ENCODE results near the gene KCTD15. TPM values are rescaled to one million over a fixed set of nuclear protein-coding genes. Genes with fewer than 3 reads are reported as not detected.
A peak's percentile ranks its signal among the peaks of the same experiment; 100 is the strongest.

The KCTD15 gene
- total RNA-seq, 1 experiment from 2014 or later, result 59.9 TPM

DNA sequence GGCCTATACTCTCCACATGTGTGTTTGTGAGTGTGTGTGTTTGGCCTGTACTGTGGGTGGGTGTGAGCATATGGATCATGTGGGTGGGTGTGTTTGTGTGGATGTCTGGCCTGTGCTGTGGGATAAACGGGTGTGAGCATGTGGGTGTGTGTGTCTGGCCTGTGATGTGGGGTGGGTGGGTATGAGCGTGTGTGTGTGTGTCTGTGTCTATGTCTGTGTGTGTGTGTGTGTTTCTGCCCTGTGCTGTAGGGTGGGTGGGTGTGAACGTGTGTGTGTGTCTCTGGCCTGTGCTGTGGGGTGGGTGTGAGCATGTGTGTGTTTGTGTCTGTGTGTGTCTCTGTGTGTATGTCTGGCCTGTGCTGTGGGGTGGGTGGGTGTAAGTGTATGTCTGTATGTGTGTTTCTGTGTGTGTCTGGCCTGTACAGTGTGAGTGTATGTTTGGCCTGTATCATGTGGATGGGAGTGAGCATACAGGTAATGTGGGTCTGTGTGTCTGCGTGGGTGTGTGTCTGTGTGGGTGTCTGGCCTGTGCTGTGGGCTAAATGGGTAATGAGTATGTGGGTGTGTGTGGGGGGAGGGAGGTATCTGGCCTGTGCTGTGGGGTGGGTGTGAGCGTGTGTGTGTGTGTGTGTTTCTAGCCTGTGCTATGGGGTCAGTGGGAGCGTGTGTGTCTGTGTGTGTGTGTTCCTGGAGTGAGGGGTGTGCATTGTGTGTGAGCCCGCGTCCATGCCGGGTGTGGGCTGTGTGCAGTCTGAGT is 20.8 kb upstream of the KCTD15 start:
- no peak overlapping the region for H3K27ac ChIP-seq (ENCODE audit: insufficient read length, low read depth, low read length)
- TF ChIP-seq, protein P1, sequence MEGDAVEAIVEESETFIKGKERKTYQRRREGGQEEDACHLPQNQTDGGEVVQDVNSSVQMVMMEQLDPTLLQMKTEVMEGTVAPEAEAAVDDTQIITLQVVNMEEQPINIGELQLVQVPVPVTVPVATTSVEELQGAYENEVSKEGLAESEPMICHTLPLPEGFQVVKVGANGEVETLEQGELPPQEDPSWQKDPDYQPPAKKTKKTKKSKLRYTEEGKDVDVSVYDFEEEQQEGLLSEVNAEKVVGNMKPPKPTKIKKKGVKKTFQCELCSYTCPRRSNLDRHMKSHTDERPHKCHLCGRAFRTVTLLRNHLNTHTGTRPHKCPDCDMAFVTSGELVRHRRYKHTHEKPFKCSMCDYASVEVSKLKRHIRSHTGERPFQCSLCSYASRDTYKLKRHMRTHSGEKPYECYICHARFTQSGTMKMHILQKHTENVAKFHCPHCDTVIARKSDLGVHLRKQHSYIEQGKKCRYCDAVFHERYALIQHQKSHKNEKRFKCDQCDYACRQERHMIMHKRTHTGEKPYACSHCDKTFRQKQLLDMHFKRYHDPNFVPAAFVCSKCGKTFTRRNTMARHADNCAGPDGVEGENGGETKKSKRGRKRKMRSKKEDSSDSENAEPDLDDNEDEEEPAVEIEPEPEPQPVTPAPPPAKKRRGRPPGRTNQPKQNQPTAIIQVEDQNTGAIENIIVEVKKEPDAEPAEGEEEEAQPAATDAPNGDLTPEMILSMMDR (conservative IDR thresholded peaks at IDR 0.05), result no peak
- no peak overlapping the region for H3T11ph ChIP-seq (ENCODE audit: low read length)

More for the DNA sequence above, 20.8 kb upstream of the KCTD15 start:
- H2BK5ac ChIP-seq (ENCODE audit: insufficient read length, low read length), result no peak overlapping the region
- H3K9me3 ChIP-seq (ENCODE audit: control insufficient read depth, low read depth, low read length), result no peaks in the 10 kb centered on the region
- no peak overlapping the region for H3K18ac ChIP-seq (ENCODE audit: insufficient read length, low read depth, low read length)
- no peak overlapping the region for H3K9ac ChIP-seq (ENCODE audit: extremely low read depth, insufficient read length, low read length)
- no peak overlapping the region for H4K91ac ChIP-seq (ENCODE audit: insufficient read length, low read depth, low read length)
- H2BK12ac ChIP-seq (ENCODE audit: insufficient read length, low read depth, low read length), result no peak overlapping the region
- no peak overlapping the region for H2BK120ac ChIP-seq (ENCODE audit: low read depth, low read length, poor library complexity, severe bottlenecking)
- no peak overlapping the region for H2AK5ac ChIP-seq (ENCODE audit: insufficient read length, low read length)
- H3K23me2 ChIP-seq (ENCODE audit: insufficient read length, low read depth, low read length, poor library complexity, severe bottlenecking), result no peaks in the 10 kb centered on the region
- no peak overlapping the region for H3K4me3 Mint-ChIP-seq
- H3K36me3 Mint-ChIP-seq (ENCODE audit: insufficient read depth in 1 of 3, low read depth in 3 of 3), result peaks cover 0 to 8% (median 0%) of the 10 kb centered on the region in 3 experiments; a peak in 4 of 7 replicates
- no peak overlapping the region for H4K5ac ChIP-seq (ENCODE audit: insufficient read length, low read depth, low read length)
- H3K56ac ChIP-seq (ENCODE audit: insufficient read length, low read depth, low read length), result no peak overlapping the region
- H4K20me1 ChIP-seq (ENCODE audit: control insufficient read depth, insufficient read depth, insufficient read length), result no peaks in the 10 kb centered on the region
- peak overlapping the region in 1 of 3 experiments; percentile 9; a peak in 2 of 7 replicates for H3K27ac Mint-ChIP-seq
- peaks cover 30% of the 10 kb centered on the region for H3K27me3 Mint-ChIP-seq (ENCODE audit: low read depth)
- DNase-seq, result no peak
- no peaks in the 10 kb centered on the region; a peak in 3 of 5 replicates for H3K9me3 Mint-ChIP-seq
- no CpG with 5 or more reads among the region's 9 CpGs for WGBS (ENCODE audit: extremely low coverage, insufficient read length, low lambda C conversion rate)
- no peaks in the 10 kb centered on the region for H3K79me2 ChIP-seq (ENCODE audit: insufficient read depth, low read length)
- no peak overlapping the region for H3K4ac ChIP-seq (ENCODE audit: low read depth, low read length)
- peaks cover 12 to 13% of the 10 kb centered on the region in 2 experiments for H3K4me1 Mint-ChIP-seq
- peaks cover 2% of the 10 kb centered on the region; the same call in 1 of the 2 replicates for H3K4me1 ChIP-seq (ENCODE audit: insufficient read depth, low read length)
- no peak overlapping the region for H3K14ac ChIP-seq (ENCODE audit: insufficient read depth, low read length)
- H3K23ac ChIP-seq (ENCODE audit: insufficient read length, low read depth, low read length), result no peak overlapping the region
- H2AFZ ChIP-seq (ENCODE audit: low read length), result no peak overlapping the region
- H2BK15ac ChIP-seq (ENCODE audit: low read depth, low read length), result no peak overlapping the region
- H2BK20ac ChIP-seq (ENCODE audit: low read depth, low read length, poor library complexity, severe bottlenecking), result no peak overlapping the region
- no peak overlapping the region for H3K4me2 ChIP-seq (ENCODE audit: insufficient read depth, insufficient read length, low read length)
- no peak overlapping the region for H4K8ac ChIP-seq (replicated peaks; ENCODE audit: insufficient read length, low read depth, low read length)
- no peaks in the 10 kb centered on the region for H3K27me3 ChIP-seq (ENCODE audit: insufficient read depth, low read length)
- H3K79me1 ChIP-seq (ENCODE audit: insufficient read depth, low read depth, low read length, poor library complexity, severe bottlenecking), result no peaks in the 10 kb centered on the region

Measured in H9 (cell line).